GM18873 (cell line): ENCODE measurements around the gene TMEM163.
"Not testable (repeated sequence)": the region's sequence is repeated elsewhere in the genome, so short reads cannot be mapped to it uniquely, and the experiment has no call there.

Experiments
- ATAC-seq: cut with Tn5 transposase; IDR thresholded peaks from one replicate; pipeline ENCODE4 v1.9.1; 2021; ENCODE audit warnings: mild to moderate bottlenecking, moderate library complexity, moderate number of reproducible peaks; ENCODE audit not compliant: unreplicated experiment, low FRiP score

The TMEM163 gene

DNA sequence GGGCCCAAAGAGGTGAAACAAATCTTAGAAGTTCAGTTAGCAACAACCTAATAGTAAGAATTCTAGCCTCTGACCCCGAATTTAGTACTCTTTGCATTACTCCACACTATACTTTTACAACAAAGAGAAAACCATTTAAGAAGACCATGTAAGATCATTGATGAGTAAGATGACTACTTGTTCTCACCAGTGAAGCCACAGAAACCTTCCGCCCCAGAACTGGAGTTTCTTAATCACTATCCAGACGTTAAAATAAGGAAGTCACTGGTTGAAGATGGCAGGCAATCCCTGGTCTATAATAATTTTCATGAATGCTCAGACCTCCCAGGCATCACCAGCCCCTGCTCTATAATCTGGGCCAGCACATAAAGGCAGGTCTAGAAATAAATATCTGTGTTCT lies 95.0 kb downstream of the TMEM163 start:
- ATAC-seq: peak; percentile 93

DNA sequence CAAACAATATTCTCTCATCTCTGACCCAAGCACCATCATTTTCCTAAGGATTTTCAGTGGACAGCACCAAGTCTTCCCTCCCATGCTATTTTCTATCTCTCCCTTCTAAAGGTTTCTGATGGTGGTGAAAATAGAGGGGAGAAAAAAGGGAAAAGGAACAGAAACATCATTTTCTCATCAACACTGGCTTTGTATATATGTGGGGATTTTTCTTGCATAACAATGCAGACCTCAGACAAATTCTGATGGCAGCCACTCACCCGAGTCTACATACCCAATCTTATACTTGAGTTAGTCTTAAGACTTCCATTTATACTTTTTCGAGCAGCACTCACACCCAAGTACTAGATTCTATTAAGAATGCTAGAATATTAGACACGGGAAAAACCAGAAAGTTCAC lies 95.8 kb downstream of the TMEM163 start:
- no peak for ATAC-seq

DNA sequence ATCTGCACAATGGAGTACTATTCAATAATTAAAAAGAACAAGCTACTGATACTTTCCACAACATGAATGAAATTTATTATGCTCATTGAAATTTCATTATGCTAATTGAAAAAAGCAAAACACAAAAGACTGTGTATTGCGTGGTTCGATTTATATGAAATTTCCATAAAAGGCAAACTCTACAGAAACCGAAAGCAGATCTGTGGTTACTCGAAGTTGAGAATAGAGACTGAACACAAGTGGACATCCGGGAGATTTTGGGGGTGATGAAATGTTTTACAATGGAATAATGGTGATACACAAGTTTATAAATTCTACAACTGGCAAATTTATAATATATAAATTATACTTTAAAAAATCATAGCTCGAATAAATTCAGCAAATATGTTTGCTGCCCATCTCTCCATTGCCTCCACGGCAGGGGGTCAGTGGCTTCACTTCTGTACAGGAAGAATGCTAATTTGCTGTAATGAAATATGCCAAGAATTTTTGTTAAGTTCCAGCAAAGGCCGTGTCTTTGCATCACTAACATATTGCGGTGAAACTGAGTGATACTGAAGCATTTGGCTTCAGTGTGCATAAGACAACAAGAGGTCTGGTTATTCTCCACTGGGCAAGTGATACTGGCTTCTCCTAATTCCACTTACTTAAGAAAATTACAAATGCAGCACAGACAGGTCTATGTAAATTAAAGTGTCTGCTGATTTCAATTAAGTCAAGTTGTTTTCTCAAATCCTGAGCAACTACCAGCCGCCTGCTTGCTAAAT lies 96.7 kb downstream of the TMEM163 start:
- no peak for ATAC-seq

DNA sequence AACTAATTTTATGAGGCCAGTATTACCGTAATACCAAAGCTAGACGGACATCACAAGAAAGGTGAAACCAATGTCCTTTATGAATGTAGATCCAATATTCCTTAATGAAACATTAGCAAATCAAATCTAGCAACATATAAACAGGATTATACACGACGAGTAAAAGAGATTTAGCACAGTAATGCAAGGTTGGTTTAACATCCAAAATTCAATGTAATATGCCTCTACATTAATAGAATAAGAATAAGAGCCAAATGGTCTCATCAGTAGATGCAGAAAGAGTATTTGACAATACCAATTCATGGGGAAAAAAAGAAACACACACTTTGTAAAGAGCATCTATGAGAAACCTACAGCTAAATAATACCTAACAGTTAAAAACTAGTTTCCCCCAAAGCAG lies 99.5 kb downstream of the TMEM163 start:
- no peak for ATAC-seq

DNA sequence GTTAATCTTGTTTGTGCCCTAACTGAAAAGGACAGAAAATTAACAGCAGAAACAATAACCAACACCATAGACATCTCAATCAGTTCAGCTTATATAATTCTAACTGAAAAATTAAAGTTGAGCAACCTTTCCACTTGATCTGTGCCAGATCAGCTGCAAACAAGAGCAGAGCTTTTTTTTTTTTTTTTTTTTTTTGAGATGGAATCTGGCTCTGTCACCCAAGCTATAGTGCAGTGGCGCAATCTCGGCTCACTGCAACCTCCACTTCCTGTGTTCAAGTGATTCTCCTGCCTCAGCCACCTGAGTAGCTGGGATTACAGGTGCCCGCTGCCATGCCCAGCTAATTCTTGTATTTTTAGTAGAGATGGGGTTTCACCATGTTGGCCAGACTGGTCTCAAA lies 103.3 kb downstream of the TMEM163 start:
- not testable (repeated sequence) for ATAC-seq

DNA sequence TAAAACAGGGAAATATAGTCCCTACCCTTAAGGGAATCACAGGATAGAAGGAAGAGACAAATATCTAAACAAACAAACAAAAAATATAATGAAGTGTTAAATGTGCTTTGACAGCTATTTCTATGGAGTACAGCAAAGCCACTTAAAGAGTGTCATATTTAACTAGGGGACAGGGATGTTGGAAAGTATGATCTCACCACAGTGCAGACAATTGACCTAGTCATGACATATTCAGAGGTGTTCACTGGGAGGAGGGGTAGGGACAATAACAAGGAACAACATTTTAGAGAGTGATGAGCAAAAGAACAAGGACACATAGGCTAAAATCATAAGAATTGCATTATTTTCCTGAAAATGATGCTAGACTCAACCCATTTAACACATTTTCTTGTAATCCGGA lies 107.5 kb downstream of the TMEM163 start:
- ATAC-seq: no peak

DNA sequence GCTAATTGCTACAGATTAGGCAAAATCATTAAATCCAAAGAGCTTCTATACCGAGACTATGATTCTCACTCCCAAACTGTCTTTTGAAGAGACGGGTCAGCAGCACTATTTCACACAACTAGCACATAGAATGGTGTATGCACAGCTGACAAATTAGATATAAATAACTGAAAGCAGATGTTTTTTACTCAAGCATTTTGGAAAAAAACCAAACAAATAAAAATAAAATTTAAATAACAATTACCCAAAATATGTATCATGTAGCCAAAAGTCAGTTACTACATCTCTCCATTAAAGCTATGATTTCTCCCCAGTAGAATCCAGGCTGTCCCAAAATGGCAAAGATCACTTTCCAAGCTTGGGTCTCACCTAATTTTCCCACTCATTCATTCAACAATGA lies 107.9 kb downstream of the TMEM163 start:
- ATAC-seq: no peak

DNA sequence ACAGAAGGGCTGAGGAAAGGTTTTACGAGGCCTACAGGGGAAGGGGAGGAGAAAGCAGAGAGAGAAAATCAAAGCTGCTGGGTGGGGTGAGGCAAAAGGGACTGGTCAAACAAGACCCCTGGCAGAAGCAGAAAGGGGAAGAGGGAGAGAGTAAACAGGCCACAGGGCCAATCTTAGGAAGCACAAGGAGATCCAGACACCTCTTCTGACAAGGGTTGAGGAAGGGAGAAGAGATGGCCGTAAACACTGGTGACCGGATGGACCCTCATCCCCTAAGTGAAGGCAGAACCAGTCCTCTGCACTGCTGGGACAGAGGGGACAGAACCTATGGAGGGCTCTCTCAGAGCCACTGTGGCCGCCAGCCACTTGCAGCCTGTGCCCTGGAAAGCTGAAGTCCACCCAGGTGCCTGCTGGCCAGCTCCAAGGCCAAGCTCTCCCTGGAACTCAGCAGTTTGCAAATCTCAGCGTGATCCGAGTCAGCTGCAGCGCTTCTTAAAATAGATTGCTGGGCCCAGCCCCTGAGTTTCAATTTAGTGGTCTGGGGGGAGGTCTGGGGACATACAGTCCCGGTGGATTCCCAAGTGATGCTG lies 108.8 kb downstream of the TMEM163 start:
- ATAC-seq: no peak

DNA sequence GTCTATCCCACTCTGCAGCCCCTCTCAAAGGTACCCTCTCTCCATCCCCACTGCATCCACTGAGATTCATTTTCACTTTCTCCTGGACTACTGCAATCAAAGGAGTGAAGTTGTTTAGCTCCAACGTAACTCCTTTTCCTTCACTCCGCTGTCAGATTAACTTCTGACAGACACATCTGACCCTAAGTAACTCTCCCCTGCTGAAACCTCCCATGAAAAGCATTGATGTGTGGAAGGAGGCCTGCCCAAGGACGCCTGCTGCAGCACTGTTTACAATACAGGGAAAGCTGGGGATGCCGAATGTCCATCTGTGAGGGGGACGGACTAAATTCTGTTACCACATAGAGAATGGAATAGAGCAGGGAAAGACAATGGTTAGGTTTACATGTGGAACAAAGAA lies 114.8 kb downstream of the TMEM163 start:
- no peak for ATAC-seq

DNA sequence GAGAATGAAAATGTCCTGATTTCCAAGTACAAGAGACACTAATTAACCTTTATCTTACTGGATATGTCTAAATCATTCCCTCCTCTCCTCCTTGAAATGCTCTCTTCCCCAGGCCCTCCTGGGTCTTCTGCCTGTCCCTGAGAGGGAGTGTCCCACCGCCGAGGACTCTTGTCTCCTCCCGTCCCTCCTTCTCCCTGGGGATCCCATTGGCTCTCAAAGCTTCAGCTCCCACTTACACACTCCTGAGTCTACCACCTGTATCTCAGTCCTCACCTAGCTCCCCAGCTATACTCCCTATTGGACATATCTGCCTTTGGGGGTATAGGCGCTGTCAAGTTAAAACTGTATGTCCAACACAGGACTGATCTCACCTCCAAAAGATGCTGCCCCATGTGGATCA lies 116.1 kb downstream of the TMEM163 start:
- no peak for ATAC-seq

DNA sequence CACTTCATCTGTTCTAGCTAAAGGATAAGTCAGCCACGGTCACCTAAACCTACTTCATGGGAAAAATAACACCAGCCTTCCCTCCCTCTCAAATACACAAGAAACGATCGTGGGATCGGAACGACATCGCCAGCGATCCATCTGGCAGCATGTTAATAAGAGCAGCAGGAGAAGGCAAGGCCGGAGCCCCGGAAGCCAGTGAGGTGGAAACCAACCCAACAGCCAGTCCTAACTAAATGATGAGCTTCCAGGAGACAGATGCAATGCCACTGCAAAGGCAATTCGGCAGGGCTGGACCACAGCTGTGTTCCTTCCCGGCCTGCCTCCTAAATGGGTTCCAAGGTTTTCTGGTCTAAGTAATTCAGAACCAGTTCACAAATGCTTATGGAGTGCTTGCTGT lies 117.5 kb downstream of the TMEM163 start:
- ATAC-seq: no peak

DNA sequence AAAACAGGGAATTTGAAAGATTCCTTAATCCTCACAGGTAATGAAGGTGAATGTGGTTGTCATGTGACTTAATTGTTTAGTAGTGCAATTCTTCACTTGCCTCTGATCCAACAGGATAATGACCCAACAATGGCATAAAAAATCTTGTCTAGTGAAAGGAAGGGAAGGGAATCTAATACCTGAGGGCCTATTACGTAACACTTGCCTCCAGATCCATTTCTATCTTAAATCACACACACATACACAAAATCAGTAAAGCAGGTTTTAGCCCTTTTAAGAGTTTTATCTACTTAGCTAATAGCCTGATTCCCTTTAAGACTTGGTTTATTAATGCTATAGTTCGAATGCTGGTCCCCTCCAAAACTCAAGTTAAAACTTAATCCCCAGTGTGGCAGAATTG lies 118.6 kb downstream of the TMEM163 start:
- ATAC-seq: no peak

DNA sequence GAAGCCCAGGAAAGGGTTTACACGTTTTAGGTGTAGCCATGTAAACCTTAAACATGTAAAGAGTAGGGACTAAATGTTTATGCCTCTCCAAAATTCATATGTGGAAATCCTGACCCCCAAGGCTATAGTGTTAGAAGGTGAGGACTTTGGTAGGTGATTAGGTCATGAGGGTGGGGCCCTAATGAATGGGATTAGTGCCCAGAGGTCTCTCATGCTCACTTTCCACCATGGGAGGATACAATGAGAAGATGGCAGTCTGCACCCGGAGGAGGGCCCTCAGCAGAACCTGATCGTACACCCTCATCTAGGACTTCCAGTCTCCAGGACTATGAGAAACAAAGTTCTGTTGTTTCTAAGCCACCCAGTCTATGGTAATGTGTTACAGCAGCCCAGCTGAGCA lies 119.6 kb downstream of the TMEM163 start:
- ATAC-seq: no peak

DNA sequence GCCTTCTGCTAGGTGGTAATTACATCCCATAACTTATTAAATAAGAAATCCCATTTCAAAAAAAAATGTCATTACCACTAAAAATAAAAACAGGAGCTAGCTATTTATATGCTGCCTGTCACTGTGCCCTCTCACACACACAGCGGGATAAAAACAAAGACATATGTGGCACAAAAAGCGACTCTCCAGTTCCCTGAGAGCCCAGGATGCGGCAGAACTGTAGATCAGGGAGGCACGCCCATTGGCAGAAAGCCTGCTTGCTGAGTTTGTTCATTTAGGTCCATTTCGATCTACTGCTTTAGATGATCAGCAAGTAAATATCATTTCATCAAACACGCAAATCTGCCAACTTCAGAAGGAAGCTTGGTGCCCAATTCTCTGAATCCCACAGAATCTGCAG lies 124.4 kb downstream of the TMEM163 start:
- no peak for ATAC-seq

DNA sequence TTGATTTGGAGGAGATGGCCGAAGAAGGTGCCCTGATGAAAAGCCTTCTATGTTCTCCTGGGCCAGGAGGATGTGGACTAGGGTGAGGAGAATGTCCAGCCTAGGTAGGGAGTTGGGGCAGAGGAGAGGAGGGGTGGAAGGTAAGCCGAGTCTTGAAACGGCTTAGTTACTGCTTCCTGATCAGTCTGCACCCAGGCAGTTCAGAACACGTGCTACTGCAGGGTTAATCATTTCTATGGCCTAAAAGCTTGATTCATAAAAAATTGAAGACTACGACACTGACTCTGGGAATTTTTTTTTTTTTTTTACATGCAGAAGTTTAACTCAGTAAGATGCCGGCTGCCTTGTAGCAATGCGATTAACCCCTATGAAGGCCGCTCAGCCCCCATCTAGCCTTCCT lies 125.3 kb downstream of the TMEM163 start:
- ATAC-seq: no peak

DNA sequence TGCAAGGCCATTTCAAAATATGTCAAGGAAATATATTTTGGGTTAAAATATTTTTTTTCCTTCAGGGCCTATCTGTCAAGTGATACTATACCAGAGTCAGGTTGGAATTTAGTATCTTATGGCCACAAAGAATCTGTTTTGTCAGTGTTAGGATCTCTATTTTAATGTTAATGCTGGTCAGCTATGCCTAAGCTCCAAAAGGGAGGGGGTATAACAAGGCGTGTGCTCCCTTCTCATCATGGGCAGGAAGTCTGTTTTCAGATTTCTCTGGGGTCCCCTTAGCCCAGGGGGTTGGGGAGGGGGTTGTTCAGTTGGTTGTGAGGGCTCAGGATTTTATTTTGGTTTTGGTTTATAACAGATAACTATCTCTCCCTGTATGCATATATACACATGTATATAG lies 126.4 kb downstream of the TMEM163 start:
- ATAC-seq: no peak

DNA sequence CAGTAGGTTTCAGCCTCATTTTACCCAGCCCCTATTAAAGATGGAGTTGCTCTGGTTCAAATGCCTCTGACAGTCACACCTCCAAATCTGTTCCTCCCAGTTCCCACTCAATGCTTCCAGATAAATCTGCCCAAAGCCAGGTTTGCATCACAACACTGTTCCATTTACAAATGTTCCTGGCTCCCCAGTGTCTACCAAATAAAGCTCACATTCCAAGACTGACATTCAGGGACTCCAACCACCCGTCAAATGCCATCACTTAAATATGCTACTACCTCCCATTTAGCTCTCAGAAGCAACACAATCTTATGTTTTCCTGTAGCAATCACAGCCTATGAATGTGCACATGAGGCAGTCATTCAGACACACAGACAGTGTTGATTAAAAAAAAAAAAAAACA lies 127.3 kb downstream of the TMEM163 start:
- ATAC-seq: no peak

DNA sequence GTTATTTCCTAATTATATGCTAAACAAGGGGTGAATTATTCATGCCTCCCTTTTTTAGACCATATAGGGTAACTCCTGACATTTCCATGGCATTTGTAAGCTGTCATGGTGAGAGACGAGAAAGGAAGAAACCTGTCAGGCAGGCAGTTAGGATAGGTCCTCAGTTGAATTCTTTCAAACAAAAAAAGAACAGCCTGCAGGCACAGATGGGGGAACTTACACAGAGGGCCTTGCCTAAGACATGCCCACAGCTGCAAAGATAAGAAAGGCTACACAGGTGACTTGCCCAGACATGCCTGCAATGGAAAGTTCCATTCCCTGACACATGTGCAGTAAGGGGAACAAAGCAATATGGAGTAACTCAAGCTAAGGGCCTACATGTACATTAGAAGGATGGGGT lies 128.1 kb downstream of the TMEM163 start:
- ATAC-seq: no peak

DNA sequence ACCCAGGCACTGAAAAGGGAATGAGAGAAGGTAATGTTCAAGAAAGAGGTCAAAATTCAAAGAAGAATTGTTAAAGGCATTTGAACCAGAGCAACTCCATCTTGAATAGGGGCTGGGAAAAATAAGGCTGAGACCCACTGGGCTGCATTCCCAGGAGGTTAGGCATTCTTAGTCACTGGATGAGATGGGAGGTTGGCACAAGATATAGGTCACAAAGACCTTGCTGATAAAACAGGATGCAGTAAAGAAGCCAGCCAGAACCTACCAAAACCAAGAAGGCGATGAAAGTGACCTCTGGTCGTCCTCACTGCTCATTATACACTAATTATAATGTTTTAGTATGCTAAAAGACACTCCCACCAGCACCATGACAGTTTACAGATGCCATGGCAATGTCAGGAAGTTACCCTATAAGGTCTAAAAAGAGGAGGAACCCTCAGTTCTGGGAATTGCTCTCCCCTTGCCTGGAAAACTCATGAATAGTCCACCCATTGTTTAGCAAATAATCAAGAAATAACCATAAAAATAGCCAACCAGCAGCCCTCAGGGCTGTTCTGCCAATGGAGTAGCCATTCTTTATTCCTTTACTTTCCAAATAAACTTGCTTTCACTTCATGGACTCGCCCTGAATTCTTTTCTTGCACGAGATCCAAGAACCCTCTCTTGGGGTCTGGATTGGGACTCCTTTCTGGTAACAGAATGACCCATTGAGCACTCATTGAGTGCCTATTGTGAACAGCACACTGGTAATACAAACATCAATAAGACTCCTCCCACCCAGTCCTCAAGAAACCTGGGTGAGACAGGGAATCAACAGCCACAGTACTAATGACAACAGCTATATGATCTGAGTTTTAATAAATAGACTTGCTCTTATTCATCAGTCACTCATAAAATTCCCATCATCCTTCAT lies 129.4 kb downstream of the TMEM163 start:
- not testable (repeated sequence) for ATAC-seq

DNA sequence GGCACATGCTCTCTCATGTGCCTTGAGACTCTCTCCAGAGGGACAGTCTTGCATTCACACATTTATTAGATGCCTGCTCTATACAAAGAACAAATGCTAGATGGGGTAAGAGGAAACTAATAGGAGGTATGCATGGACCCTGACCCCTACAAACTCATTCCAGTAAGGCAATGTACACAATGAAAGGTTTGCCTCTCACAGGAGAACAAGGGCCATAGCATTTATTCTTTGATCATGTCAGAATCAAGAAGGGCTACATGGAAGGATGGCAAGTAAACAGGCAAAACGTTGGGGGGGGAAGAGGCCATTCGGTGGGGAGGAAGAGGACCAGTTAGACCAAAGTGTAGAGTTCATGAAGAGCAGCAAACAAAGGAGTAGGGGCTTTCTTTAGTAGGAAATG lies 130.2 kb downstream of the TMEM163 start:
- ATAC-seq: no peak

DNA sequence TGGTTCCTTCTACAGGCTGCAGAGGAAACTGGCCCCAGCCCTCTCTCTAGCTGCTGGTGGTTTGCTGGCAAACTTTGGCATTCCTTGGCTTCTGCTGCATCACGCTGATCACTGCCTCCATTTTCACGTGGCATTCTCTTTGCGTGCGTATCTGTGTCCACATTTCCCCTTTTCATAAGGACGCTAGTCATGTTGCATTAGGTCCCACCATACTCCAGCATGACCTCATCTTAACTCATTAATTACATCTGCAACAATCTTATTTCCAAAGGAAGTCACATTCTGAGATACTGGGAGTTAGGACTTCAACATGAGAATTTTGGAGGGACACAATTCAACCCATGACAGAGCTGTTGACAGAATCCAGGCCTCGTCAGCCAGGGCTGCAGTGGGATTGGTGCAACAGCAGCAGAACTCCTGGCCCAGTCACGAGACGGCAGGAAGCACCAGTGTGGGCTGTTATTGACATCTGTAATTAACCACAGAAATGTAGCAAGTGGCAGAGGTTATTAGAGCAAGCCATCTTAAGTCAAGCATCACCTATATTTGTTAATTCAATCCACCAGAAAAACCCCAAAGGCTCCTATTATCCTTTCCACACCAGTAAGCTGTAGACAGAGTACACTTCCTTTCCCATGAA lies 132.4 kb downstream of the TMEM163 start:
- no peak for ATAC-seq
